Liver (tissue), 9 donors: ENCODE data around the gene WDR7. TPM values are rescaled to one million over a fixed set of nuclear protein-coding genes. Genes with fewer than 3 reads are reported as not detected.

Experiments
- DNase-seq: peaks from one replicate; pipeline ENCODE4 v3.0.0-alpha.2; 2017; ENCODE audit warnings: low spot score
- H3K27ac ChIP-seq, 2 donors: one replicate each; pipeline ENCODE4 v1.7.0; 2013; ENCODE audit warnings: inconsistent platforms in 2 of 2, low read length in 2 of 2, control low read depth in 1 of 2, low read depth in 1 of 2, mild to moderate bottlenecking in 1 of 2
- H3K27me3 ChIP-seq, 4 donors: one replicate each; pipeline versions ENCODE4 v1.6.1 to v1.7.0; 2013; ENCODE audit warnings: low read length in 3 of 4, inconsistent platforms in 1 of 4, mild to moderate bottlenecking in 1 of 4, moderate library complexity in 1 of 4; ENCODE audit not compliant: control insufficient read depth in 4 of 4, insufficient read depth in 4 of 4
- H3K36me3 ChIP-seq, 4 donors: one replicate each; pipeline versions ENCODE4 v1.6.1 to v1.7.0; 2013; ENCODE audit warnings: low read length in 3 of 4, mild to moderate bottlenecking in 3 of 4, low read depth in 1 of 4, moderate library complexity in 1 of 4; ENCODE audit not compliant: control insufficient read depth in 4 of 4, insufficient read depth in 3 of 4
- H3K4me1 ChIP-seq, 4 donors: one replicate each; pipeline versions ENCODE4 v1.6.1 to v1.7.0; 2013; ENCODE audit warnings: low read length in 3 of 4, mild to moderate bottlenecking in 3 of 4, moderate library complexity in 1 of 4; ENCODE audit not compliant: control insufficient read depth in 4 of 4, insufficient read depth in 4 of 4
- H3K4me3 ChIP-seq, 3 donors: one replicate each; pipeline versions ENCODE4 v1.6.1 to v1.7.0; 2013; ENCODE audit warnings: low read length in 3 of 3, control low read depth in 1 of 3, low read depth in 1 of 3, mild to moderate bottlenecking in 1 of 3
- H3K9ac ChIP-seq, 2 donors: one replicate each; pipeline ENCODE4 v1.7.0; 2013; ENCODE audit warnings: low read length in 2 of 2, mild to moderate bottlenecking in 2 of 2, moderate library complexity in 2 of 2, control low read depth in 1 of 2, low read depth in 1 of 2
- H3K9me3 ChIP-seq, 4 donors: one replicate each; pipeline versions ENCODE4 v1.6.1 to v1.7.0; 2013; ENCODE audit warnings: low read length in 3 of 4; ENCODE audit not compliant: control insufficient read depth in 4 of 4
- EGR1 ChIP-seq, 2 donors: IDR thresholded peaks; 2 replicates each; pipeline ENCODE4 v1.6.1; 2016 to 2018; ENCODE audit warnings: antibody characterized with exemption in 2 of 2, low read depth in 2 of 2
- FOXA1 ChIP-seq: IDR thresholded peaks from 2 replicates; pipeline ENCODE4 v1.6.1; 2016; ENCODE audit warnings: antibody characterized with exemption
- FOXA2 ChIP-seq: IDR thresholded peaks from 2 replicates; pipeline ENCODE4 v1.6.1; 2016; ENCODE audit warnings: antibody characterized with exemption
- GABPA ChIP-seq, 2 donors: IDR thresholded peaks in 1 of 2; conservative IDR thresholded peaks in 1 of 2; 2 replicates each; pipeline ENCODE4 v1.6.1; 2016; ENCODE audit warnings: antibody characterized with exemption in 2 of 2, mild to moderate bottlenecking in 1 of 2, moderate library complexity in 1 of 2
- HNF4A ChIP-seq, 2 donors: conservative IDR thresholded peaks; 2 replicates each; pipeline ENCODE4 v1.6.1; 2016; ENCODE audit warnings: antibody characterized with exemption in 2 of 2, mild to moderate bottlenecking in 2 of 2
- HNF4G ChIP-seq: IDR thresholded peaks from 2 replicates; pipeline ENCODE4 v1.6.1; 2016; ENCODE audit warnings: antibody characterized with exemption
- JUND ChIP-seq, 2 donors: IDR thresholded peaks; 2 replicates each; pipeline ENCODE4 v1.6.1; 2016; ENCODE audit warnings: antibody characterized with exemption in 2 of 2
- NR2F2 ChIP-seq: IDR thresholded peaks from 2 replicates; pipeline ENCODE4 v1.6.1; 2016; ENCODE audit warnings: antibody characterized with exemption
- RAD21 ChIP-seq, 2 donors: IDR thresholded peaks; 2 replicates each; pipeline ENCODE4 v1.6.1; 2016; ENCODE audit warnings: antibody characterized with exemption in 2 of 2, mild to moderate bottlenecking in 2 of 2
- RXRA ChIP-seq, 2 donors: IDR thresholded peaks; 2 replicates each; pipeline ENCODE4 v1.6.1; 2017 to 2018; ENCODE audit warnings: antibody characterized with exemption in 2 of 2, mild to moderate bottlenecking in 1 of 2
- SP1 ChIP-seq: IDR thresholded peaks from 2 replicates; pipeline ENCODE4 v1.6.1; 2018; ENCODE audit warnings: antibody characterized with exemption, mild to moderate bottlenecking
- TAF1 ChIP-seq: conservative IDR thresholded peaks from 2 replicates; pipeline ENCODE4 v1.6.1; 2016; ENCODE audit warnings: antibody characterized with exemption, mild to moderate bottlenecking
- YY1 ChIP-seq: IDR thresholded peaks from 2 replicates; pipeline ENCODE4 v1.6.1; 2016; ENCODE audit warnings: antibody characterized with exemption, mild to moderate bottlenecking
- WGBS: extraction: QIAGEN DNeasy Blood & Tissue Kit; methylation state at CpG from one replicate; pipeline ENCODE4 v1.1.7; 2013; 5-methylcytosine and 5-hydroxymethylcytosine counted together
- polyA plus RNA-seq, 2 donors: library from polyadenylated mRNA; stranded (reverse) in 1 of 2; unstranded in 1 of 2; fragments of 200-250 nt in 1 of 2; fragments of >200 nt in 1 of 2; fragmentation: Nextera tagmentation in 1 of 2; extraction: Ambion mirVana in 1 of 2; gene quantifications; one replicate each; pipeline versions ENCODE4 v1.2.1 to v1.2.3, GENCODE V29; 2013 to 2015
- total RNA-seq, 2 donors: library from RNA; depleted of rRNA; stranded (reverse); fragments of >200 nt; gene quantifications; one replicate each; pipeline ENCODE4 v1.2.3, GENCODE V29; 2014
- TF ChIP-seq, protein P1 (sequence below): IDR thresholded peaks from 2 replicates; pipeline ENCODE4 v1.6.1; 2016; ENCODE audit warnings: antibody characterized with exemption
- TF ChIP-seq, protein P2 (sequence below): IDR thresholded peaks from 2 replicates; pipeline ENCODE4 v1.6.1; 2016; ENCODE audit warnings: antibody characterized with exemption, mild to moderate bottlenecking
- TF ChIP-seq, protein P3 (sequence below): IDR thresholded peaks from 2 replicates; pipeline ENCODE4 v1.6.1; 2016; ENCODE audit warnings: antibody characterized with exemption
- TF ChIP-seq, protein P4 (sequence below): fragments of 150-350 bp; IDR thresholded peaks from 2 replicates; pipeline ENCODE4 v1.5.1; 2017; ENCODE audit warnings: improper control_type of control experiment, low read depth, low read length; ENCODE audit not compliant: missing input control
- TF ChIP-seq, protein P5 (sequence below): IDR thresholded peaks from 2 replicates; pipeline ENCODE4 v1.6.1; 2016; ENCODE audit warnings: antibody characterized with exemption
- donor health status: healthy.
- donor health status: healthy.
- donor health status: healthy.
- donor health status: healthy.
- donor health status: healthy.

Gene WDR7
- total and polyA plus RNA-seq, 4 donors = 4.5 to 26.6 (median 13.2) TPM

DNA sequence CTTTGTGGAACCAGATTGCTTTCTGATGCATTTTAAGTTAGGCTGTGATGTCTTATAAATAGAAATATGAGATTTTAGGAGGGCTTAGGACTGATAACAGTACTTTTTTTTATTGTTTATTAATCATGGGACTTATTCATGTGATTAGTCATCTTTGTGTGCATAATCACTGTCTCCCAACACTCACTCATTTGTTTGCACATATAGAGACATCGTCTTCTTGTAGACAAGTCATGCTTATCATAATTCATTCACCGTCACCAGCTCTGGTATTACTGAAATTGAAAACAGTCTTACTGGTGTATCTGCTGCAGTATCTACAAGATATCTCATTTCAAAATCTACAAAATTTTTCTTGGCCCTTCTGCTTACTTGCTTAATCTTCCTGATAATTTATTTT is 45.8 kb downstream of the WDR7 start:
- no peak for TF ChIP-seq TAF1
- TF ChIP-seq, protein P1, sequence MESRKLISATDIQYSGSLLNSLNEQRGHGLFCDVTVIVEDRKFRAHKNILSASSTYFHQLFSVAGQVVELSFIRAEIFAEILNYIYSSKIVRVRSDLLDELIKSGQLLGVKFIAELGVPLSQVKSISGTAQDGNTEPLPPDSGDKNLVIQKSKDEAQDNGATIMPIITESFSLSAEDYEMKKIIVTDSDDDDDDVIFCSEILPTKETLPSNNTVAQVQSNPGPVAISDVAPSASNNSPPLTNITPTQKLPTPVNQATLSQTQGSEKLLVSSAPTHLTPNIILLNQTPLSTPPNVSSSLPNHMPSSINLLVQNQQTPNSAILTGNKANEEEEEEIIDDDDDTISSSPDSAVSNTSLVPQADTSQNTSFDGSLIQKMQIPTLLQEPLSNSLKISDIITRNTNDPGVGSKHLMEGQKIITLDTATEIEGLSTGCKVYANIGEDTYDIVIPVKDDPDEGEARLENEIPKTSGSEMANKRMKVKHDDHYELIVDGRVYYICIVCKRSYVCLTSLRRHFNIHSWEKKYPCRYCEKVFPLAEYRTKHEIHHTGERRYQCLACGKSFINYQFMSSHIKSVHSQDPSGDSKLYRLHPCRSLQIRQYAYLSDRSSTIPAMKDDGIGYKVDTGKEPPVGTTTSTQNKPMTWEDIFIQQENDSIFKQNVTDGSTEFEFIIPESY = no peak
- no peak for TF ChIP-seq HNF4G
- TF ChIP-seq, protein P2, sequence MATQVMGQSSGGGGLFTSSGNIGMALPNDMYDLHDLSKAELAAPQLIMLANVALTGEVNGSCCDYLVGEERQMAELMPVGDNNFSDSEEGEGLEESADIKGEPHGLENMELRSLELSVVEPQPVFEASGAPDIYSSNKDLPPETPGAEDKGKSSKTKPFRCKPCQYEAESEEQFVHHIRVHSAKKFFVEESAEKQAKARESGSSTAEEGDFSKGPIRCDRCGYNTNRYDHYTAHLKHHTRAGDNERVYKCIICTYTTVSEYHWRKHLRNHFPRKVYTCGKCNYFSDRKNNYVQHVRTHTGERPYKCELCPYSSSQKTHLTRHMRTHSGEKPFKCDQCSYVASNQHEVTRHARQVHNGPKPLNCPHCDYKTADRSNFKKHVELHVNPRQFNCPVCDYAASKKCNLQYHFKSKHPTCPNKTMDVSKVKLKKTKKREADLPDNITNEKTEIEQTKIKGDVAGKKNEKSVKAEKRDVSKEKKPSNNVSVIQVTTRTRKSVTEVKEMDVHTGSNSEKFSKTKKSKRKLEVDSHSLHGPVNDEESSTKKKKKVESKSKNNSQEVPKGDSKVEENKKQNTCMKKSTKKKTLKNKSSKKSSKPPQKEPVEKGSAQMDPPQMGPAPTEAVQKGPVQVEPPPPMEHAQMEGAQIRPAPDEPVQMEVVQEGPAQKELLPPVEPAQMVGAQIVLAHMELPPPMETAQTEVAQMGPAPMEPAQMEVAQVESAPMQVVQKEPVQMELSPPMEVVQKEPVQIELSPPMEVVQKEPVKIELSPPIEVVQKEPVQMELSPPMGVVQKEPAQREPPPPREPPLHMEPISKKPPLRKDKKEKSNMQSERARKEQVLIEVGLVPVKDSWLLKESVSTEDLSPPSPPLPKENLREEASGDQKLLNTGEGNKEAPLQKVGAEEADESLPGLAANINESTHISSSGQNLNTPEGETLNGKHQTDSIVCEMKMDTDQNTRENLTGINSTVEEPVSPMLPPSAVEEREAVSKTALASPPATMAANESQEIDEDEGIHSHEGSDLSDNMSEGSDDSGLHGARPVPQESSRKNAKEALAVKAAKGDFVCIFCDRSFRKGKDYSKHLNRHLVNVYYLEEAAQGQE = no peak
- TF ChIP-seq GABPA (IDR thresholded peaks at IDR 0.05 in 1 of 2, conservative IDR thresholded peaks at IDR 0.05 in 1 of 2) = no peak
- TF ChIP-seq FOXA1 = no peak
- TF ChIP-seq SP1 = no peak
- no peak for TF ChIP-seq HNF4A (conservative IDR thresholded peaks at IDR 0.05)
- TF ChIP-seq, protein P3, sequence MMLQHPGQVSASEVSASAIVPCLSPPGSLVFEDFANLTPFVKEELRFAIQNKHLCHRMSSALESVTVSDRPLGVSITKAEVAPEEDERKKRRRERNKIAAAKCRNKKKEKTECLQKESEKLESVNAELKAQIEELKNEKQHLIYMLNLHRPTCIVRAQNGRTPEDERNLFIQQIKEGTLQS = no peak
- no peak for TF ChIP-seq NR2F2
- TF ChIP-seq YY1 = no peak
- no peak for TF ChIP-seq JUND (IDR thresholded peaks at IDR 0.05)
- TF ChIP-seq, protein P4, sequence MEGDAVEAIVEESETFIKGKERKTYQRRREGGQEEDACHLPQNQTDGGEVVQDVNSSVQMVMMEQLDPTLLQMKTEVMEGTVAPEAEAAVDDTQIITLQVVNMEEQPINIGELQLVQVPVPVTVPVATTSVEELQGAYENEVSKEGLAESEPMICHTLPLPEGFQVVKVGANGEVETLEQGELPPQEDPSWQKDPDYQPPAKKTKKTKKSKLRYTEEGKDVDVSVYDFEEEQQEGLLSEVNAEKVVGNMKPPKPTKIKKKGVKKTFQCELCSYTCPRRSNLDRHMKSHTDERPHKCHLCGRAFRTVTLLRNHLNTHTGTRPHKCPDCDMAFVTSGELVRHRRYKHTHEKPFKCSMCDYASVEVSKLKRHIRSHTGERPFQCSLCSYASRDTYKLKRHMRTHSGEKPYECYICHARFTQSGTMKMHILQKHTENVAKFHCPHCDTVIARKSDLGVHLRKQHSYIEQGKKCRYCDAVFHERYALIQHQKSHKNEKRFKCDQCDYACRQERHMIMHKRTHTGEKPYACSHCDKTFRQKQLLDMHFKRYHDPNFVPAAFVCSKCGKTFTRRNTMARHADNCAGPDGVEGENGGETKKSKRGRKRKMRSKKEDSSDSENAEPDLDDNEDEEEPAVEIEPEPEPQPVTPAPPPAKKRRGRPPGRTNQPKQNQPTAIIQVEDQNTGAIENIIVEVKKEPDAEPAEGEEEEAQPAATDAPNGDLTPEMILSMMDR = no peak
- no peak for TF ChIP-seq RAD21 (IDR thresholded peaks at IDR 0.05)
- no peak for TF ChIP-seq RXRA (IDR thresholded peaks at IDR 0.05)
- TF ChIP-seq FOXA2 = no peak
- no peak for TF ChIP-seq EGR1 (IDR thresholded peaks at IDR 0.05; ENCODE audit: low read depth in 2 of 2)
- TF ChIP-seq, protein P5, sequence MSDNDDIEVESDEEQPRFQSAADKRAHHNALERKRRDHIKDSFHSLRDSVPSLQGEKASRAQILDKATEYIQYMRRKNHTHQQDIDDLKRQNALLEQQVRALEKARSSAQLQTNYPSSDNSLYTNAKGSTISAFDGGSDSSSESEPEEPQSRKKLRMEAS = no peak
- peaks cover 2 to 13% (median 8%) of the 10 kb centered on the region in 4 donors for H3K36me3 ChIP-seq
- no peak overlapping the region for H3K4me3 ChIP-seq
- no peaks in the 10 kb centered on the region for H3K4me1 ChIP-seq
- H3K9ac ChIP-seq = no peak overlapping the region
- no peak for DNase-seq
- H3K9me3 ChIP-seq = no peaks in the 10 kb centered on the region
- no peak overlapping the region for H3K27ac ChIP-seq
- 94% methylated on average over 2 of the region's 2 CpGs for WGBS
- no peaks in the 10 kb centered on the region for H3K27me3 ChIP-seq
